IMR-90 (cell line): ENCODE results near the gene RPL36A. TPM values are rescaled to one million over a fixed set of nuclear protein-coding genes. Genes with fewer than 3 reads are reported as not detected.

Experiments used
- ATAC-seq: fragments of 200-7000 bp; cut with Tn5 transposase; 2 replicates; pipeline ENCODE4 v1.9.1; 2020; ENCODE audit warnings: low read depth, mild to moderate bottlenecking, moderate library complexity
- BruUV-seq: library from RNA; stranded (reverse); fragments of 400-500 nt; replicated peaks from 2 replicates; lab custom pipeline; 2021; lab: Mats Ljungman, UMichigan
- CTCF ChIA-PET: fragments of 300-600 bp; formaldehyde crosslinking; extraction: SDS; loops from one replicate; lab custom pipeline; 2021; ENCODE audit warnings: antibody characterized with exemption; lab: Yijun Ruan, JAX
- POLR2A ChIA-PET: fragments of 300-600 bp; sonication (Branson Sonifier 250); formaldehyde crosslinking; loops from one replicate; lab custom pipeline; 2022; ENCODE audit warnings: antibody characterized with exemption; ENCODE audit not compliant: unreplicated experiment; lab: Charles Lee
- DNase-seq: peaks from one replicate; pipeline ENCODE4 v3.0.0; 2013
- H2AFZ ChIP-seq: replicated peaks from 2 replicates; pipeline ENCODE3; 2013; ENCODE audit warnings: low read length, mild to moderate bottlenecking; ENCODE audit not compliant: poor library complexity
- H2AK5ac ChIP-seq: 2 replicates; pipeline ENCODE4 v1.6.1; 2013; ENCODE audit warnings: low read depth, low read length, inconsistent platforms
- H2AK9ac ChIP-seq: replicated peaks from 2 replicates; pipeline ENCODE3; 2013; ENCODE audit warnings: mild to moderate bottlenecking, low read depth, low read length, moderate library complexity; ENCODE audit not compliant: poor library complexity
- H2BK120ac ChIP-seq: 2 replicates; pipeline ENCODE4 v1.6.1; 2013; ENCODE audit warnings: low read depth, low read length, inconsistent platforms
- H2BK15ac ChIP-seq: 3 replicates; pipeline ENCODE4 v1.6.1; 2013; ENCODE audit warnings: low read depth, low read length, inconsistent platforms
- H2BK20ac ChIP-seq: 2 replicates; pipeline ENCODE4 v1.6.1; 2013; ENCODE audit warnings: low read depth, mild to moderate bottlenecking, inconsistent platforms, low read length, moderate library complexity
- H2BK5ac ChIP-seq: 2 replicates; pipeline ENCODE4 v1.6.1; 2013; ENCODE audit warnings: mild to moderate bottlenecking, low read depth, low read length, inconsistent platforms; ENCODE audit not compliant: poor library complexity, severe bottlenecking
- H3K14ac ChIP-seq: replicated peaks from 2 replicates; pipeline ENCODE4 v1.6.1; 2013; ENCODE audit warnings: low read depth, low read length, inconsistent platforms
- H3K18ac ChIP-seq: 2 replicates; pipeline ENCODE4 v1.6.1; 2013; ENCODE audit warnings: low read depth, low read length, control low read depth
- H3K23ac ChIP-seq: 2 replicates; pipeline ENCODE4 v1.6.1; 2013; ENCODE audit warnings: low read depth, low read length, inconsistent platforms
- H3K27ac ChIP-seq: 2 replicates; pipeline ENCODE4 v1.5.1; 2013; ENCODE audit warnings: mild to moderate bottlenecking, control low read depth, low read length; ENCODE audit not compliant: insufficient read depth
- H3K27me3 ChIP-seq: 2 replicates; pipeline ENCODE4 v1.6.1; 2013; ENCODE audit warnings: low read length; ENCODE audit not compliant: control insufficient read depth, insufficient read depth
- H3K36me3 ChIP-seq: 2 replicates; pipeline ENCODE4 v1.6.1; 2013; ENCODE audit warnings: low read length, mixed read lengths; ENCODE audit not compliant: control insufficient read depth, insufficient read depth
- H3K4ac ChIP-seq: 2 replicates; pipeline ENCODE4 v1.6.1; 2013; ENCODE audit warnings: low read depth, low read length, inconsistent platforms
- H3K4me1 ChIP-seq: 2 replicates; pipeline ENCODE4 v1.6.1; 2013; ENCODE audit warnings: low read length, mixed read lengths; ENCODE audit not compliant: control insufficient read depth, insufficient read depth
- H3K4me2 ChIP-seq: 2 replicates; pipeline ENCODE4 v1.6.1; 2013; ENCODE audit warnings: low read depth, mild to moderate bottlenecking, control low read depth, low read length, moderate library complexity
- H3K4me3 ChIP-seq: 2 replicates; pipeline ENCODE4 v1.5.1; 2013; ENCODE audit warnings: low read depth, mild to moderate bottlenecking, control low read depth, low read length, moderate library complexity; ENCODE audit not compliant: insufficient read depth
- H3K56ac ChIP-seq: 2 replicates; pipeline ENCODE4 v1.6.1; 2013; ENCODE audit warnings: low read length, inconsistent platforms; ENCODE audit not compliant: insufficient read depth; ENCODE audit errors: extremely low read depth
- H3K79me1 ChIP-seq, 2 experiments: 2 replicates each; pipeline ENCODE4 v1.6.1; 2013; ENCODE audit warnings: low read length in 2 of 2, inconsistent platforms in 1 of 2, low read depth in 1 of 2
- H3K9ac ChIP-seq: 2 replicates; pipeline ENCODE4 v1.6.1; 2013; ENCODE audit warnings: low read depth, low read length, control low read depth
- H3K9me1 ChIP-seq: 2 replicates; pipeline ENCODE4 v1.6.1; 2013; ENCODE audit warnings: low read length, inconsistent platforms; ENCODE audit not compliant: insufficient read depth
- H3K9me3 ChIP-seq: 2 replicates; pipeline ENCODE4 v1.6.1; 2013; ENCODE audit warnings: low read length; ENCODE audit not compliant: control insufficient read depth, insufficient read depth
- H4K20me1 ChIP-seq: 2 replicates; pipeline ENCODE4 v1.6.1; 2013; ENCODE audit warnings: low read length, inconsistent platforms; ENCODE audit not compliant: insufficient read depth
- H4K5ac ChIP-seq: 2 replicates; pipeline ENCODE4 v1.6.1; 2013; ENCODE audit warnings: mild to moderate bottlenecking, low read depth, low read length, control low read depth
- H4K8ac ChIP-seq, 2 experiments: 2 replicates each; pipeline ENCODE4 v1.6.1; 2013; ENCODE audit warnings: low read depth in 2 of 2, low read length in 2 of 2, control low read depth in 1 of 2, inconsistent platforms in 1 of 2
- H4K91ac ChIP-seq: 2 replicates; pipeline ENCODE4 v1.6.1; 2013; ENCODE audit warnings: low read depth, low read length, inconsistent platforms; ENCODE audit not compliant: insufficient read depth
- CEBPB ChIP-seq: IDR thresholded peaks from 2 replicates; pipeline ENCODE4 v1.6.1; 2012; ENCODE audit warnings: low read depth, low read length, improper control_type of control experiment
- CHD1 ChIP-seq: IDR thresholded peaks from 2 replicates; pipeline ENCODE4 v1.6.1; 2012; ENCODE audit warnings: low read depth, low read length, improper control_type of control experiment
- ELK1 ChIP-seq: fragments of 150-350 bp; IDR thresholded peaks from 2 replicates; pipeline ENCODE4 v1.6.1; 2016; ENCODE audit warnings: low read depth, mild to moderate bottlenecking, low read length, moderate library complexity, borderline replicate concordance
- MAFK ChIP-seq: IDR thresholded peaks from 2 replicates; pipeline ENCODE4 v1.6.1; 2012; ENCODE audit warnings: low read depth, low read length, improper control_type of control experiment
- MAZ ChIP-seq: IDR thresholded peaks from 2 replicates; pipeline ENCODE4 v1.6.1; 2012; ENCODE audit warnings: low read depth, mild to moderate bottlenecking, low read length, improper control_type of control experiment, moderate library complexity, borderline replicate concordance
- NFE2L2 ChIP-seq: fragments of 150-350 bp; IDR thresholded peaks from 2 replicates; pipeline ENCODE4 v1.6.1; 2016; ENCODE audit warnings: low read depth, mild to moderate bottlenecking, low read length
- RAD21 ChIP-seq: IDR thresholded peaks from 2 replicates; pipeline ENCODE4 v1.6.1; 2012; ENCODE audit warnings: low read length, improper control_type of control experiment
- WGBS, 2 experiments: methylation state at CpG; one replicate each; pipeline versions ENCODE4 v1.1.5 to v1.1.7; 2013; ENCODE audit warnings: missing lambda C conversion rate in 2 of 2; ENCODE audit not compliant: insufficient read length in 1 of 2; ENCODE audit errors: extremely low coverage in 2 of 2; 5-methylcytosine and 5-hydroxymethylcytosine counted together
- dilution Hi-C: fragments of 300-500 bp; cut with HindIII; formaldehyde crosslinking; loops from one replicate; pipeline ENCODE4 v1.14.3; 2018; ENCODE audit warnings: low sequenced_read_pairs; ENCODE audit not compliant: unreplicated experiment
- in situ Hi-C: fragments of 300-500 bp; cut with MboI; formaldehyde crosslinking; loops from 3 replicates; pipeline ENCODE4 v1.14.3; 2019; ENCODE audit warnings: low sequenced_read_pairs, inconsistent platforms, mixed read lengths
- intact Hi-C: fragments of 100-400 bp; cut with micrococcal nuclease; formaldehyde crosslinking; loops from 2 replicates; pipeline ENCODE4 v1.10.0; 2022
- polyA plus RNA-seq, 3 experiments: library from polyadenylated mRNA; depleted of rRNA; stranded (reverse); fragments of >200 nt; gene quantifications; 2 replicates each; pipeline ENCODE4 v1.2.3, GENCODE V29; 2012; ENCODE audit warnings: low replicate concordance in 1 of 3
- total RNA-seq: library from RNA; depleted of rRNA; stranded (reverse); fragments of >200 nt; gene quantifications from 2 replicates; pipeline ENCODE4 v1.2.3, GENCODE V29; 2012
- TF ChIP-seq, protein P1 (sequence below): conservative IDR thresholded peaks from 2 replicates; pipeline ENCODE4 v1.5.1; 2012; ENCODE audit warnings: mild to moderate bottlenecking, low read depth, low read length, improper control_type of control experiment

Gene RPL36A
- total and polyA plus RNA-seq, 2 of the 4 experiments (the other 2 are of a cell fraction), result 677 to 2,412 TPM

DNA sequence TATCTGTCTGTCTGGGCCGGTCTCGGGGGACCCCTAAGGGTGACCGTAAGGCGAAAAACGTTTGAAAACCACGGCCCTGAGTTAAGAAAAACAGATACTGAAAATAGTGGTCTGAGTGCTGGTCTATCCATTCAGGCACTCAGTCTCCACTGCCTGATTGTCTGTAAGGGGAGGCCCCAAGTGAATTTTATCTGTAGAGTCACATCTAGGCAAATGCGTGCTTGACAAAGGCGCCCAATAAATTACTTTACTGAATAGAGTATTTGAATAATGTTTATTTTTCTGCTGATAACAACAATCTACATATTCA is 17.7 kb downstream of the RPL36A start:
- Histone ChIP-seq H4K5ac (peak overlapping the region; percentile 56; the same call in 1 of the 2 replicates), H2BK20ac (no peak overlapping the region), H3K4me3 (peak overlapping the region; percentile 75), H3K4ac (peak overlapping the region; percentile 45; the same call in 1 of the 2 replicates), H4K91ac (no peak overlapping the region), H2BK5ac (peak overlapping the region; percentile 85), H3K4me1 (no peaks in the 10 kb centered on the region), H3K27ac (peak overlapping the region; percentile 97), H2BK15ac (no peak overlapping the region), H2AFZ (peak overlapping the region; percentile 86), H4K20me1 (peaks cover 11% of the 10 kb centered on the region), H2BK120ac (no peak overlapping the region), H3K4me2 (peak overlapping the region; percentile 47; the same call in 1 of the 2 replicates), H3K9me1 (no peaks in the 10 kb centered on the region), H3K27me3 (no peaks in the 10 kb centered on the region), H3K79me1 (peaks cover 0 to 6% of the 10 kb centered on the region in 2 experiments; a peak in 1 of 4 replicates), H3K9me3 (no peaks in the 10 kb centered on the region), H4K8ac (peak overlapping the region in 1 of 2 experiments; percentile 50; a peak in 2 of 4 replicates), H3K9ac (peak overlapping the region; percentile 92), H3K18ac (peak overlapping the region; percentile 13; the same call in 1 of the 2 replicates), H3K14ac (peak overlapping the region; percentile 57), H3K36me3 (peaks cover 12% of the 10 kb centered on the region), H3K23ac (peak overlapping the region; percentile 53; the same call in 1 of the 2 replicates), H2AK5ac (no peak overlapping the region), H3K56ac (peak overlapping the region; percentile 46; the same call in 1 of the 2 replicates), H2AK9ac (peak overlapping the region; percentile 44)
- CTCF ChIA-PET, result no interaction called here
- POLR2A ChIA-PET, result no interaction called here
- no TSS peak for BruUV-seq
- no peak for DNase-seq
- dilution Hi-C loops, result no loop called here
- no peak for ATAC-seq
- in situ Hi-C loops, result no loop called here
- no peak for TF ChIP-seq ELK1
- no peak for TF ChIP-seq MAZ
- TF ChIP-seq NFE2L2, result no peak
- TF ChIP-seq, protein P1, sequence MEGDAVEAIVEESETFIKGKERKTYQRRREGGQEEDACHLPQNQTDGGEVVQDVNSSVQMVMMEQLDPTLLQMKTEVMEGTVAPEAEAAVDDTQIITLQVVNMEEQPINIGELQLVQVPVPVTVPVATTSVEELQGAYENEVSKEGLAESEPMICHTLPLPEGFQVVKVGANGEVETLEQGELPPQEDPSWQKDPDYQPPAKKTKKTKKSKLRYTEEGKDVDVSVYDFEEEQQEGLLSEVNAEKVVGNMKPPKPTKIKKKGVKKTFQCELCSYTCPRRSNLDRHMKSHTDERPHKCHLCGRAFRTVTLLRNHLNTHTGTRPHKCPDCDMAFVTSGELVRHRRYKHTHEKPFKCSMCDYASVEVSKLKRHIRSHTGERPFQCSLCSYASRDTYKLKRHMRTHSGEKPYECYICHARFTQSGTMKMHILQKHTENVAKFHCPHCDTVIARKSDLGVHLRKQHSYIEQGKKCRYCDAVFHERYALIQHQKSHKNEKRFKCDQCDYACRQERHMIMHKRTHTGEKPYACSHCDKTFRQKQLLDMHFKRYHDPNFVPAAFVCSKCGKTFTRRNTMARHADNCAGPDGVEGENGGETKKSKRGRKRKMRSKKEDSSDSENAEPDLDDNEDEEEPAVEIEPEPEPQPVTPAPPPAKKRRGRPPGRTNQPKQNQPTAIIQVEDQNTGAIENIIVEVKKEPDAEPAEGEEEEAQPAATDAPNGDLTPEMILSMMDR, result 0 out of 2 replicates have a peak, but pooled peaks have one; percentile 8
- TF ChIP-seq CEBPB, result no peak
- TF ChIP-seq RAD21, result no peak
- TF ChIP-seq MAFK, result no peak
- TF ChIP-seq CHD1, result 0 out of 2 replicates have a peak, but pooled peaks have one; percentile 62
- WGBS, 2 experiments, result 10% methylated on average over 2 of the region's 8 CpGs; no CpG with 5 or more reads in 1 of the 2 experiments
- intact Hi-C loops, result no loop called here
